HL-60 (cell line): ENCODE data around the gene PRKAG2.

Source experiments
- POLR2AphosphoS5 ChIP-seq: IDR thresholded peaks from 2 replicates; pipeline ENCODE4 v1.6.1; 2012; ENCODE audit warnings: low read depth
- TF ChIP-seq, protein P1 (sequence below): IDR thresholded peaks from one replicate; pipeline ENCODE4 v1.5.1; 2011; ENCODE audit warnings: low read length, control low read depth, inconsistent platforms; ENCODE audit not compliant: insufficient read depth
- TF ChIP-seq, protein P2 (sequence below): IDR thresholded peaks from 2 replicates; pipeline ENCODE4 v1.6.1; 2012; ENCODE audit warnings: low read depth; ENCODE audit not compliant: insufficient replicate concordance

DNA sequence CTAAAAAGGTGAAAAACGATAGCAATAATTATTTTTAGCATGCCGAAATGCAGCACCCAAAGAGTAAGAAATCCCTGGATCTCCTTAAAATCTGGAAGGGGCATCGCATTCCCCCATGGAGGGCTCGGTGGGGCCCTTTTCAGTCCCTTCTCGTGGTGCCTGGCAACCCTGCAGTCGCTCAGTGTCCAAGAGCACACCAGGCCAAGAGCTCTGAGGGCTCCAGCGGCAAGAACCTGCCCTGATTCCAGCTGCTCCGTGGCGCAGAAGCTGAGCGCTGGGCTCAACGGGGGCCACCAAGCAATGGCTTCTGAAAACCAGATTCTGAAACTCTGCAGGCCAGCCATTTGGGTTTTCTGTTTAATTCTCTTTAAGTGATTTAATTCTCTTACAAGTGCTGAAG lies 131.2 kb downstream of the PRKAG2 start:
- TF ChIP-seq POLR2AphosphoS5, result no peak
- TF ChIP-seq, protein P1, sequence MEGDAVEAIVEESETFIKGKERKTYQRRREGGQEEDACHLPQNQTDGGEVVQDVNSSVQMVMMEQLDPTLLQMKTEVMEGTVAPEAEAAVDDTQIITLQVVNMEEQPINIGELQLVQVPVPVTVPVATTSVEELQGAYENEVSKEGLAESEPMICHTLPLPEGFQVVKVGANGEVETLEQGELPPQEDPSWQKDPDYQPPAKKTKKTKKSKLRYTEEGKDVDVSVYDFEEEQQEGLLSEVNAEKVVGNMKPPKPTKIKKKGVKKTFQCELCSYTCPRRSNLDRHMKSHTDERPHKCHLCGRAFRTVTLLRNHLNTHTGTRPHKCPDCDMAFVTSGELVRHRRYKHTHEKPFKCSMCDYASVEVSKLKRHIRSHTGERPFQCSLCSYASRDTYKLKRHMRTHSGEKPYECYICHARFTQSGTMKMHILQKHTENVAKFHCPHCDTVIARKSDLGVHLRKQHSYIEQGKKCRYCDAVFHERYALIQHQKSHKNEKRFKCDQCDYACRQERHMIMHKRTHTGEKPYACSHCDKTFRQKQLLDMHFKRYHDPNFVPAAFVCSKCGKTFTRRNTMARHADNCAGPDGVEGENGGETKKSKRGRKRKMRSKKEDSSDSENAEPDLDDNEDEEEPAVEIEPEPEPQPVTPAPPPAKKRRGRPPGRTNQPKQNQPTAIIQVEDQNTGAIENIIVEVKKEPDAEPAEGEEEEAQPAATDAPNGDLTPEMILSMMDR, result no peak
- TF ChIP-seq, protein P2, sequence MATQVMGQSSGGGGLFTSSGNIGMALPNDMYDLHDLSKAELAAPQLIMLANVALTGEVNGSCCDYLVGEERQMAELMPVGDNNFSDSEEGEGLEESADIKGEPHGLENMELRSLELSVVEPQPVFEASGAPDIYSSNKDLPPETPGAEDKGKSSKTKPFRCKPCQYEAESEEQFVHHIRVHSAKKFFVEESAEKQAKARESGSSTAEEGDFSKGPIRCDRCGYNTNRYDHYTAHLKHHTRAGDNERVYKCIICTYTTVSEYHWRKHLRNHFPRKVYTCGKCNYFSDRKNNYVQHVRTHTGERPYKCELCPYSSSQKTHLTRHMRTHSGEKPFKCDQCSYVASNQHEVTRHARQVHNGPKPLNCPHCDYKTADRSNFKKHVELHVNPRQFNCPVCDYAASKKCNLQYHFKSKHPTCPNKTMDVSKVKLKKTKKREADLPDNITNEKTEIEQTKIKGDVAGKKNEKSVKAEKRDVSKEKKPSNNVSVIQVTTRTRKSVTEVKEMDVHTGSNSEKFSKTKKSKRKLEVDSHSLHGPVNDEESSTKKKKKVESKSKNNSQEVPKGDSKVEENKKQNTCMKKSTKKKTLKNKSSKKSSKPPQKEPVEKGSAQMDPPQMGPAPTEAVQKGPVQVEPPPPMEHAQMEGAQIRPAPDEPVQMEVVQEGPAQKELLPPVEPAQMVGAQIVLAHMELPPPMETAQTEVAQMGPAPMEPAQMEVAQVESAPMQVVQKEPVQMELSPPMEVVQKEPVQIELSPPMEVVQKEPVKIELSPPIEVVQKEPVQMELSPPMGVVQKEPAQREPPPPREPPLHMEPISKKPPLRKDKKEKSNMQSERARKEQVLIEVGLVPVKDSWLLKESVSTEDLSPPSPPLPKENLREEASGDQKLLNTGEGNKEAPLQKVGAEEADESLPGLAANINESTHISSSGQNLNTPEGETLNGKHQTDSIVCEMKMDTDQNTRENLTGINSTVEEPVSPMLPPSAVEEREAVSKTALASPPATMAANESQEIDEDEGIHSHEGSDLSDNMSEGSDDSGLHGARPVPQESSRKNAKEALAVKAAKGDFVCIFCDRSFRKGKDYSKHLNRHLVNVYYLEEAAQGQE, result no peak
